ENCODE data around the gene C15orf61. TPM values are rescaled to one million over a fixed set of nuclear protein-coding genes. Genes with fewer than 3 reads are reported as not detected.

C15orf61 gene
- polyA plus RNA-seq, 1 experiment, result 2.3 TPM

Other genes with a start within 250 kb of the C15orf61 start
- gene MAP2K5, start 21.6 kb downstream of the C15orf61 start, polyA plus RNA-seq (2011; rRNA removed), result 4.5 and 5.6 TPM in 2 replicates